Measurements from ENCODE around the gene PDGFA.
"Not testable (repeated sequence)": the region's sequence is repeated elsewhere in the genome, so short reads cannot be mapped to it uniquely, and the experiment has no call there.

The PDGFA gene

GRCh38 chr7:552151-552867 is 32.7 kb upstream of the PDGFA start:
- DNase-seq (ENCODE audit: low read depth), result not testable (repeated sequence)

- not testable (repeated sequence) for DNase-seq (ENCODE audit: low read depth)
Measured at GRCh38 chr7:551615-551970, 31.9 kb upstream of the PDGFA start.

GRCh38 chr7:550881-551614 is 31.4 kb upstream of the PDGFA start:
- no peak for DNase-seq (ENCODE audit: low read depth)

DNA sequence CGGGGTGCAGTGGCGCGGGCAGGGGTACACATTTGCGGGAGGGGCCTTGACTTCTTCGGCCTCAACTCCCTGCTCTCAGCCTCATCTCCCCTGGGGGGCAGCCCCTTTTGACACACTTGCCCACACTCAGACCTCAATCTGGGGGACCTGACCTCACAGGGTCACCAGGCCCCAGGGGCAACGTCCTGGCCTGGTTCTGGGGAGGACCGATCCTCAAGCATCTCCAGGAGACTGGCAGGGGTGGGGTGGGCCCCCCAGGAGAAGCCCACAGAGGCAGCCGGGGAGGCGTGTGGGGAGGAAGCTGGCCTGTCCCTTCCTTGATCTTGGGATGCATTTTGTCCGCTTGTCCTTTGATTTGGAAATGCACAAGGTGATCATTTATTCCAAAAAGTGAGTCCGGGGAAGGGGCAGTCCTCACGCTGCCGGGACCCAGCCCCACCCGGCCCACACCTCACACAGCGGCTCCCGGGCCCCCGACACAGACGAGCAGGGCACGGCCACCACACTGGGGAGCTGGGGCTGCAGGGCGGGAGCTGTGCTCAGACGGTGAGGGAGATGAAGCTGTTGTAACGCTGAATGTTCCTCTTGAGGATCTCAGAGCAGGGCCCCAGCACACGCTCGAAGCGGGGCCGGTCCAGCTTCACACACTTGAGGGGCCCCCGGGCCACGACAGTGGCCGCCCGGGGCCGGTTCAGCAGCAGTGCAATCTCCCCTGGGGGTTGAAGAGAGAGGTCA is 30.4 kb upstream of the PDGFA start:
- no peak for DNase-seq (ENCODE audit: low read depth)

- no peak for DNase-seq (ENCODE audit: low read depth)
Measured at GRCh38 chr7:549066-549890, 29.6 kb upstream of the PDGFA start.

DNA sequence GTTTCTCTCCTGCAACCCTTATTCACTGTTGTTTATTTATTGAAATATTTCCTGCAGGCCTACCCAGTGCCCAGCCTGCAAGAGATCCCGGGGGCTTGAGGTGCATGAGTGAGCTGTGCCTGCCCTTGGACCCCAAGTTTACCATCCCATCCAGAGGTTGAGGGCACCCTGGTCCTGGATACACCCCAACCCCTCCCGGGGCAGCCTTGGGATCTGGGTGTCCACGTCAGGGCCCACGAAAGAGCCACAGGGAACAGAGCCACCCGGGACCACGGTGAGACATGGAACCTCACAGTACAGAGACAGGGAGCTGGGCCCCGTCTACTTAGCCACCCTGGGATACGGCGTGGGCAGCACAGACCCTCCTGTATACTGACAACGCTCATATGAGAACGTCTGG is 28.8 kb upstream of the PDGFA start:
- no peak for DNase-seq (ENCODE audit: low read depth)

DNA sequence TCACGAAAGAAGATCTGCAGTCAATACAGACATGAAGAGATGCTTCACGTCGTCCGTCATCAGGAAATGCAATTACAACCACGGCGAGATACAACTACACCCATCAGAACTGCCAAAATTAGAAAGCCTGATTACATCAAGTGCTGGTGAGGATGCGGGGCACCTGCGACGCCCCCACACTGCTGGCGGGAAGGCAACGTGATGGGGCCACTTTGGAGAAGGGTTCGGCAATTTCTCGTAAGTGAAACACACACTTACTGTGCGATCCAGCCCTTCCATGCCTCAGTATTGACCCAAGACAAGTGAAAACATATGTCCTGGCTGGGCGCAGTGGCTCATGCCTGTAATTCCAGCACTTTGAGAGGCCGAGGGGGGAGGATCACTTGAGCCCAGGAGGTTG is 25.8 kb upstream of the PDGFA start:
- DNase-seq (ENCODE audit: low read depth), result no peak

DNA sequence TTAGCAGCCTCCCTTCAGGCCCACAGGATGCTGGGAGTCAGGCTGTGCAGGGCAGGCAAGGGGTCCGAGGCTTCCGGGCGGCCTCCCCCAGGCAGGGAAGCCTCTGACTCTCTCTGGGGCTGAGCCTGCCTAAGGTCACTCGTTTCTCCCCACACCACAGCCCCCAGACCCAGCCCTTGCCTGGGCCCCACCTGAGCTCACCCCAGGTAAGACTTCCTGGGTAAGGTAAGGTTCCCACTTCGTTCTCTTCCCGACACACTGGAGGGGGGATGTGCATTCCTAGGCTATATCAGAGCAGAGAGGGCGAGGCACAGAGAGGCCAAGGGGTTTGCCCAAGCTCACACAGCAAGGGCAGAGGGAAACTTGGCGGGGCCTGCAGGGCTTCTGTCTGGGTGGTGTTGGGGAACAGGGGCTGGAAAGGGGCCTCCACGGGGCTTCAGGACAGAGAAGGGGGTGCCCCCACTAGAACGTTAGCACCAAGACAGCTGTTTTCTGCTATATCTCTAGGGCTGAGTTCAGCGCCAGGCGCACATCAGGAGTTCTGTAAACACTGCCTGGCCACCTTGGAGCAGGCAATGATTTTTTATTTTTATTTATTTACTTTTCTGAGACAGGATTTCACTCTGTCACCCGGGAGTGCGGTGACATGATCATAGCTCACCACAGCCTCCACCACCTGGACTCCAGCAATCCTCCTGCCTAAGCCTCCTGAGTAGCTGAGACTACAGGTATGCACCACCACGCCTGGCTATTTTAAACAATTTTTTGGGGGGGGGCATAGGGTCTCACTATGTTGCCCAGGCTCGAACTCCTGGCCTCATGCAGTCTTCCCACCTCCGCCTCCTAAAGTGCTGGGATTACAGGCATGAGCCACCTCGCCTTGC is 24.9 kb upstream of the PDGFA start:
- DNase-seq (ENCODE audit: low read depth), result no peak

- DNase-seq (ENCODE audit: low read depth), result no peak
Measured at GRCh38 chr7:543501-544337, 24.1 kb upstream of the PDGFA start.

- DNase-seq (ENCODE audit: low read depth), result peak; percentile 94
Measured at GRCh38 chr7:542713-543500, 23.3 kb upstream of the PDGFA start.

DNA sequence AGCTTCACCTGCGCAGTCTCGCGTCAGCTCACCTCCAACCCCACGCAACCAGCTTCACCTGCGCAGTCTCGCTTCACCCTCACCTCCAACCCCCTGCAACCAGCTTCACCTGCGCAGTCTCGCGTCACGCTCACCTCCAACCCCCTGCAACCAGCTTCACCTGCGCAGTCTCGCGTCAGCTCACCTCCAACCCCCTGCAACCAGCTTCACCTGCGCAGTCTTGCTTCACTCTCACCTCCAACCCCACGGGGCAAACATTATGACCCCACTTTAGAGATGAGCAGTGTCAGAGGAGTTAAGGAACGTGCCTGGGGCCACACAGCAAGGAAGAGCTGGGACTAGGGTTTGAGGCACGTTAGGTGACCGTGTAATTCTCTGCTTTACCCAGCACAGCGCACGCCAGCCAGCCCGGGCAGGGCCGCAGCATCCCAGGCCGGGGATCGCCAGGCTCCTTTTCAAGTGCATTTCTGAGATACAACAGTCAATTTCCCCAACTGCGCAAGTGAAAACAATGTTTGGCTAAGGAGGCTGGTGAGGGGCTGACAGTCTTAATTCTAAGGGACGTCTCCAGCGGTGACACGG is 22.6 kb upstream of the PDGFA start:
- DNase-seq (ENCODE audit: low read depth), result no peak

- no peak for DNase-seq (ENCODE audit: low read depth)
Measured at GRCh38 chr7:541661-542060, 22.0 kb upstream of the PDGFA start.

- no peak for DNase-seq (ENCODE audit: low read depth)
Measured at GRCh38 chr7:540997-541396, 21.4 kb upstream of the PDGFA start.

GRCh38 chr7:540579-540978 is 20.9 kb upstream of the PDGFA start:
- no peak for DNase-seq (ENCODE audit: low read depth)

- no peak for DNase-seq (ENCODE audit: low read depth)
Measured at GRCh38 chr7:539731-540411, 20.2 kb upstream of the PDGFA start.

GRCh38 chr7:538764-539685 is 19.4 kb upstream of the PDGFA start:
- no peak for DNase-seq (ENCODE audit: low read depth)

GRCh38 chr7:537911-538634 is 18.4 kb upstream of the PDGFA start:
- DNase-seq (ENCODE audit: low read depth), result peak; percentile 86
